Aorta (tissue), 5 donors: ENCODE results near the gene SERPINA10. TPM values are rescaled to one million over a fixed set of nuclear protein-coding genes. Genes with fewer than 3 reads are reported as not detected.

Experiments
- ATAC-seq: fragments of 200-7000 bp; cut with Tn5 transposase; one replicate; pipeline ENCODE4 v1.9.1; 2022; ENCODE audit warnings: moderate library complexity; ENCODE audit not compliant: low FRiP score
- DNase-seq, 2 donors: peaks; one replicate each; pipeline ENCODE4 v3.0.0-alpha.2; 2020
- H3K27ac ChIP-seq, 2 donors: one replicate each; pipeline ENCODE4 v1.5.1; 2013; ENCODE audit warnings: low read length in 2 of 2, mild to moderate bottlenecking in 2 of 2, moderate library complexity in 2 of 2, control low read depth in 1 of 2, inconsistent platforms in 1 of 2, low read depth in 1 of 2
- H3K27me3 ChIP-seq, 2 donors: one replicate each; pipeline ENCODE4 v1.6.1; 2013; ENCODE audit warnings: control low read depth in 1 of 2, low read length in 1 of 2, mild to moderate bottlenecking in 1 of 2, moderate library complexity in 1 of 2; ENCODE audit not compliant: insufficient read depth in 2 of 2, control insufficient read depth in 1 of 2
- H3K36me3 ChIP-seq, 2 donors: one replicate each; pipeline ENCODE4 v1.6.1; 2013; ENCODE audit warnings: control low read depth in 1 of 2, low read length in 1 of 2, mild to moderate bottlenecking in 1 of 2; ENCODE audit not compliant: insufficient read depth in 2 of 2, control insufficient read depth in 1 of 2
- H3K4me1 ChIP-seq, 2 donors: one replicate each; pipeline ENCODE4 v1.6.1; 2013; ENCODE audit warnings: low read length in 2 of 2, control low read depth in 1 of 2, mild to moderate bottlenecking in 1 of 2, moderate library complexity in 1 of 2; ENCODE audit not compliant: insufficient read depth in 2 of 2, control insufficient read depth in 1 of 2
- H3K4me3 ChIP-seq, 2 donors: one replicate each; pipeline ENCODE4 v1.5.1; 2013; ENCODE audit warnings: low read length in 2 of 2, control low read depth in 1 of 2, mild to moderate bottlenecking in 1 of 2
- H3K9me3 ChIP-seq: one replicate; pipeline ENCODE4 v1.6.1; 2013; ENCODE audit warnings: mild to moderate bottlenecking, low read length; ENCODE audit not compliant: control insufficient read depth
- WGBS, 2 donors: extraction: QIAGEN DNeasy Blood & Tissue Kit; methylation state at CpG; one replicate each; pipeline ENCODE4 v1.1.7; 2013; 5-methylcytosine and 5-hydroxymethylcytosine counted together
- intact Hi-C, 2 donors: fragments of 100-400 bp; cut with DNase I; formaldehyde crosslinking; loops; one replicate each; pipeline versions ENCODE4 v1.14.2 to v1.15.0; 2022
- polyA plus RNA-seq, 2 donors: library from polyadenylated mRNA; stranded (reverse); fragments of 200-250 nt; gene quantifications; one replicate each; pipeline ENCODE4 v1.2.3, GENCODE V29; 2013
- total RNA-seq, 2 donors: library from RNA; stranded (reverse); fragmentation: NEBNext Ultra II Directional; extraction: Animal tissue kit (Norgen Biotek cat#: 25700); gene quantifications; one replicate each; pipeline ENCODE4 v1.2.1, GENCODE V29; 2021
- donor health status: healthy with polysubstance abuse.
- donor health status: Bipolar disorder and iron deficiency.
- donor health status: DM: no; HTN: no; CAD: no.
- donor health status: DM: no; HTN: no; CAD: no.
- donor health status: DM: yes; HTN: yes; CAD: no.

The SERPINA10 gene
- total and polyA plus RNA-seq, 4 donors, result not detected

DNA sequence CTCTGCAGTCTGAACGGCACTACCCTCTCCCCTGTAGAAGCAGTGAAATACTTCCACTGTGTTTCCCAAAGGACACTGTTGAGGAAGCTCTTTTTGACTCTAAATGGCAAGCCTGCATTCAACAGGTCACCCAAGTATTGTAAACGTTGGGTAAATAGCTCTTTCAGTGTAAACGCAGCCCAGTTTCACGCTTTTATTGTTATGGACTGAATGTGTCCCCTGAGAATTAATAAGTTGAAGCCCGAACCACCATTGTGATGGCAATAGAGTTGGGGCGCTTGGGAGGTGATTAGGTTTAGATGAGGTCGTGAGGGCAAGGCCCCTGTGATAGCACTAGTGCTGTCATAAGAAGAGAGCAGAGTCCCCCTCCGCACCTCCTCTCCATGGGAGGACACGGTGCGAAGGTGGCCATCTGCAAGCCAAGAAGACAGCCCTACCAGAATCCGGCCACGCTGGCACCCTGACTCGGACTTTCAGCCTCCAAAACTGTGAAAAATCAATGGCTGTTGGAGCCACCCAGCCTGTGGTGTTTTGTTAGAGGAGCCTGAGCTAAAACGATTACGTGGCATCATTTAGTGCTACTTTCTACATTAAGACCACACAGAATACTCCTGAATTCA, 1.1 kb downstream of the SERPINA10 start:
- WGBS, 2 donors, result 76 to 77% methylated on average over 15 of the region's 15 CpGs
- H3K27ac ChIP-seq, result no peak overlapping the region
- H3K4me1 ChIP-seq, result no peaks in the 10 kb centered on the region
- intact Hi-C loops, result no loop called here
- DNase-seq (no peak), ATAC-seq (no peak)
- peaks cover 2% of the 10 kb centered on the region for H3K9me3 ChIP-seq
- H3K36me3 ChIP-seq, result no peaks in the 10 kb centered on the region
- H3K4me3 ChIP-seq, result no peak overlapping the region
- H3K27me3 ChIP-seq, result no peaks in the 10 kb centered on the region

DNA sequence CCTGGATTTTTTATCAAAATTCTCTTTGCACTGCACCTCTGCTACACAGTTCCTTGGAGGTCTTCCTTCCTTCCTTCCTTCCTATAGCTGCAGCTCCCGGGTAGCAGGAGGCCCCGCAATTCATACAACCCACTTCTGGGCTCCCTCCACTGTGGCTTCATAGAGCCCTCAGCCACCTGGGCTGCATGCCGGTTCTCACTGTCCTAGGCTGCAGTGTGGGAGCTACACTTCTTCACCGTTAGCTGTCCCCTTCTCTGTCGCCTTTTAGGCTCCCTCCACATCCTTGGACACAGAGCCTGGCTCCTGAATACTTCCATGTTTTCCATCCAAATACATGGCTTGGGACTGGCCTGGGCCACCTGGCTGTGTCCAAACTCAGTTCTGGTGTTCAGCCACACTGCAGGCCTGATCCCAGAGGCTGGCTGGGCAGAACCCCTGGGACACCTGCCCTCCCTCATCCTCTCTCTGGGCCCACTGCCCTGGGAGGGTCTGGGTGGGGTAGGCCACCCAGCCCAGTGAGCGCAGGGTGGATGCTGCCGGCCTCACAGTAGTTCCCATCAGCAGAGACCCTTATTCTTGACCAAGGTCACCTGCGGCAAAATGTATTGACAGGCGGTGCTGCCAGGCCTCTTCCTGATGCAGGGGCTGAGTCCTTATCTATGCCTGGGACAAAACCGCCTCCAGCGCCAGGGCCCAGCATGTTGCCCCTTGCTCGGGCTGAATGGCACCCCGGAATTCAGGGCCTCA, 1.7 kb downstream of the SERPINA10 start:
- DNase-seq, result no peak
- intact Hi-C loops, result no loop called here
- Histone ChIP-seq H3K4me3 (no peak overlapping the region), H3K27me3 (no peaks in the 10 kb centered on the region), H3K27ac (no peak overlapping the region), H3K4me1 (no peaks in the 10 kb centered on the region), H3K36me3 (no peaks in the 10 kb centered on the region), H3K9me3 (peaks cover 2% of the 10 kb centered on the region)
- 87 to 88% methylated on average over 13 of the region's 13 CpGs for WGBS, 2 donors
- ATAC-seq, result no peak

DNA sequence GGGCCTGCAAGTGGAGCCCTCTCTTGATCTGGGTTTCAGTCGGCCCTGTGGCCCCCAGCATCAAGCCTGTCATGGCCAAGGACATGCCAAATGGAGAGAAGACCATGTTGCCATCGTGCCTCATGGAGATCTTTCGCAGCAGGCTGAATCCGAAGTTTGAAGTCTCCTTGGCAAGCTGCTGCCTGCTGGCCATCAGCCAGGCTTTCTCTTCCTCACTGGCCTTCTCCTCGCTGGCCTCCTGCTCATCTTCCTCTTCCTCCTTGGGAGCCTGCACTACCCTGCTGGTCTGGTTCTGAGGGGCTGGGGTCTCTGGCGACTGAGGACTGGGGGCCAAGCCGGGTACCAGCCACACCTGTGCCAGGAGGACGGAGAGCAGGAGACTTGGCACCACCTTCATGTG, 2.9 kb downstream of the SERPINA10 start:
- peaks cover 2% of the 10 kb centered on the region for H3K9me3 ChIP-seq
- intact Hi-C loops, result no loop called here
- H3K36me3 ChIP-seq, result no peaks in the 10 kb centered on the region
- WGBS, 2 donors, result 72 to 75% methylated on average over 8 of the region's 8 CpGs
- ATAC-seq, result no peak
- no peak for DNase-seq
- H3K4me3 ChIP-seq, result no peak overlapping the region
- no peaks in the 10 kb centered on the region for H3K4me1 ChIP-seq
- no peak overlapping the region for H3K27ac ChIP-seq
- no peaks in the 10 kb centered on the region for H3K27me3 ChIP-seq

DNA sequence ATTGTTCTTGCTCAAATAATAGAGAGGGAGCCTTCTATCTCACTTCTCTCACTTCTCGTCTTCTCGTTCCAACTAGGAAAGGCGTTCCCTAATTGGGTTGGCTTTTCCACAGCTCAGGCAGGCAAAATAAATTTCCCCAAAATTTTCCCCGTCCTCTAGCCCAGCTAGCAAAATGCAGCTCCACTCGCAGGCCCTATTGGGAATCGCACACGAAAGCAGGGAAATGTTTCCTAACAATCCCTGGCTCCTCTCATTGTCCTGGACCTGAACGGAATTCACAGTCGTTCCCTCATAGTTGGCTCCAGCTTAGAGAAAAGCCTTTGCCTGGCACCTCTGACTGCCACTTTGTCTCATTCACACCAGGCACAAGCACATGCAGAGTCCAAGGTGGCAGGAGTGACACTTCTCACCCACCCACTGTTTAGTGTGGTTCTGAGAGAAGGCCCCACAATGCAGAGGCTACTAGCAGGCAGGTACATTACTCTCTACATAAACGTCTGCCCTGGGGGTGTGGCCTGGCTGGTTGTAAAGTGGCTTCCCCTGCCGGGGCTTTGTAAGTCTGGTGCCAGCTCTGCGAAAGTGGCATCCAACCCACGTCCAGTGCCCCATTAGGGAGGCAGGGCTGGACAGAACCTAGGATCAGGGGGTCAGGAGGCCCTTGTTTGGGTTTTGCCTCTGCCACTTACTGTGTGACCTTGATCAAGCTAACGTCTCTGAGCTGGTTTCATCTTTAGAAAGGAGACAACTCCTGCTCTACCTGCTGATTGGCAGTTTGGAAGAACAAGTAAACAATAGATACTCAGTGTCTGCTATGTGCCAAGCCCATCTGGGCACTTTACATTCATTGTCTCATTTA, 4.2 kb downstream of the SERPINA10 start:
- Histone ChIP-seq H3K4me1 (no peaks in the 10 kb centered on the region), H3K27me3 (no peaks in the 10 kb centered on the region), H3K27ac (no peak overlapping the region), H3K9me3 (peaks cover 2% of the 10 kb centered on the region), H3K4me3 (no peak overlapping the region), H3K36me3 (no peaks in the 10 kb centered on the region)
- ATAC-seq, result no peak
- intact Hi-C loops, result no loop called here
- DNase-seq, result no peak
- WGBS, 2 donors, result 50 to 55% methylated on average over 14 of the region's 14 CpGs

DNA sequence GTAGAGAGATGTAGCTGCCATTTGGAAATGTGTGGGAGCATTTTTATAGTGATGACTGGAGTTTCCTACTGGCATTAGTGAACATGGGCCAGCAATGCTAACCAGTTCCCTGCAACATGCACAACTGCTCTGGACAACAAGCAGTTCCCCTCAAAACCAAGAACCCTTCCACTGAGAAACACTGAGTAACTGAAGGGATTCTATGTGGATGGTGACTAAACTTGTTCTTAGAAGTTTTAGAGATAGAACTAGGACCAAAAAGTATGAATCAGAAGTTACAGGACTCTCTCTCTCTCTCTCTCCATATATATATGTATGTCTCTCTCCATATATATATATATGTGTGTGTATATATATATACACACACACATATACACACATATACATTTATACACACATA, 7.9 kb downstream of the SERPINA10 start:
- intact Hi-C loops, result no loop called here

DNA sequence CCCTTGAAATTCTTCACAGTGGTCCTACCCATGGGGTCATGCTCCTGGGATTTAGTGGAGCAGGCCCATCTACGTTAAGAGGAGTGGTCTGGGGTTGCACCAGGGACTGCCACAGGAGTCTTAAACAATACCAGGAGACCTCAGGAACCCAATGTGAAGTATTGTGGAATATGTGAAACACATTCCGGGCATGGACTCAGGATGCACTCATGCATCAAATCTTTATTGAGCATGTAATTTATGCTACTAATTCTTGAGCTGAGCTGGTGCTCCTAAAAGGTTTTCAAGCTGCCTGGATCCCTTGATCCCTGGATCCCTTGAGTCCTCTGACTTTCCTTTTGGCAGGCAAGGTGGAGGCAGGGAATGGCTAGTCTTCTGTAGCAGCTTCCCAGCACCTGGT, 8.8 kb downstream of the SERPINA10 start:
- Histone ChIP-seq H3K36me3 (no peaks in the 10 kb centered on the region), H3K27me3 (no peaks in the 10 kb centered on the region), H3K9me3 (peaks cover 2% of the 10 kb centered on the region), H3K27ac (no peak overlapping the region), H3K4me1 (no peaks in the 10 kb centered on the region), H3K4me3 (no peak overlapping the region)
- DNase-seq (no peak), ATAC-seq (no peak)
- intact Hi-C loops, result no loop called here
- WGBS, 2 donors, result 57 to 68% methylated on average over 2 of the region's 2 CpGs

More for the DNA sequence above, 7.9 kb downstream of the SERPINA10 start:
- H3K36me3 ChIP-seq, result no peaks in the 10 kb centered on the region
- DNase-seq (no peak), ATAC-seq (no peak)
- peaks cover 2% of the 10 kb centered on the region for H3K9me3 ChIP-seq
- H3K27ac ChIP-seq, result no peak overlapping the region
- no peak overlapping the region for H3K4me3 ChIP-seq
- no peaks in the 10 kb centered on the region for H3K4me1 ChIP-seq
- no peaks in the 10 kb centered on the region for H3K27me3 ChIP-seq

DNA sequence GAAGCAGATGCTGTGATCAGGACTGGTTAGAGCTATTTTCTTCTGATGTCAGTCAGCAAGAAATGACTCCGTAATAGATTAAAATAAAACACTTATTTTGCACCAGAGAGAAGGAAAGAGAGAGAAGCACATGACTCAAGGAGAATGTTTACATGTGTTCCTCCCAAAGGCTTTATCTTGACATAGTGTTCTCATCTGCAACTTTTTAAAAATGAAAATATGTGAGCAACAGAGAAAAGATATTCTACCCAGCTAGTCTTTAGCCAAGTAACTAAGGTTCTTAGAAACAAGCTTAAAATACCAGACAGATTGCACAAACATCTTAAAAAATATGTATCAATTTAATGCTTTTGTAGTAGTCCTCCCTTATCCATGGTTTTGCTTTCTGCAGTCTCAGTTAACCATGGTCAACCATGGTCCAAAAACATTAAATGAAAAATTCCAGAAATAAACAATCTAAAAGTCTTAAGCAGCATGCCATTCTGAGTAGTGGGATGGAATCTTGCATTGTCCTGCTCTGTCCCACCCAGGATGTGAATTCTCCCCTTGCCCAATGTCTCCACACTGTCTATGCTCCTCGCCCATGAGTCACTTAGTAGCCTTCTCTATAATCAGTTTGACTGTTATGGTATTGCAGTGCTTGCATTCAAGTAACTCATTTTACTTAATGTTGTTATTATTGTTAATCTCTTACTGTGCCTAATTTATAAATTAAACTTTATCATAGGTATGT, 9.9 kb downstream of the SERPINA10 start:
- no peak overlapping the region for H3K4me3 ChIP-seq
- 78 to 86% methylated on average over 2 of the region's 2 CpGs for WGBS, 2 donors
- H3K4me1 ChIP-seq, result no peaks in the 10 kb centered on the region
- no peak overlapping the region for H3K27ac ChIP-seq
- intact Hi-C loops, result no loop called here
- DNase-seq, result no peak
- no peaks in the 10 kb centered on the region for H3K36me3 ChIP-seq
- no peaks in the 10 kb centered on the region for H3K9me3 ChIP-seq
- H3K27me3 ChIP-seq, result no peaks in the 10 kb centered on the region
- ATAC-seq, result no peak

DNA sequence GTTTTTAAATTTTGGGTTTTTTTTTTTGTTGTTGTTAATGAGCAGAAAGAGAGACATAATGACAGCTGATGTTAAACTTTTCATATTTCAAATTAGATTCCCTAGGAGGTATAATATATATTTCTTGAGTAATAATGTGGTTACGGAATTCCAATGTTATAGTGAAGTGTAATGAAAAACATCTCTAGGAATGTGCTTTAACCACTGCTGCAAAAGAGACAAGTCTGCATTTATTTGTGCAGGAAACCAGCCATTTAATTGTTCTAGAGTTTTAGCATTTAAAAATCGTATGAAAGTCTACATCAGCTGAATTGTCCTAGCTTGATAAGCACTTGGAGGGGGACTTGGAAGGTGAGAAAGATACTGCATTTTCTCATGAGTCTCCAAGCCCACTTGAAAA, 14.3 kb downstream of the SERPINA10 start:
- Histone ChIP-seq H3K4me3 (no peak overlapping the region), H3K27ac (no peak overlapping the region), H3K4me1 (no peaks in the 10 kb centered on the region), H3K36me3 (no peaks in the 10 kb centered on the region), H3K27me3 (no peaks in the 10 kb centered on the region), H3K9me3 (no peaks in the 10 kb centered on the region)
- 10 to 30% methylated on average over 2 of the region's 2 CpGs for WGBS, 2 donors
- ATAC-seq (no peak), DNase-seq (no peak)
- intact Hi-C loops, result no loop called here
